Measurements from ENCODE around the gene NEB.
"Not testable (repeated sequence)": the region's sequence is repeated elsewhere in the genome, so short reads cannot be mapped to it uniquely, and the experiment has no call there.

Gene NEB

DNA sequence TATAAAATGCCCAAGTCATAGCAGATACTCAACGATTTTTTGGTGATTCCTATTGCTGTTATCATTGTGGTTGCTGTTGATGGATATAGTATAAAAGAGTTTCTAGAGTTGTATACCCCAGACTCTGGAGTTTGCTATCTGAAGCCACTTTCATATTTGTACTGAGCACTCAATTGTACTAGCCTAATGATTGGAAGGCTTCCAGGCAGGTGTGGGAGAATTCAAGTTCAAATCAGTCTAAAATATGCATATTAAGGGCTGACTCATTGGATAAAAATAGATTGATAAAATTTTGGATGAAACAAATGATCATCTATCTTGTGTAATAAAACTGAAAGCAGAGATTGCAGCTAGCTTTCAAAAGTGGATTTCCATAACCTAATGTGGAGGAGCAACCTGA, 122.9 kb downstream of the NEB start:
- no peak for DNase-seq (ENCODE audit: low read depth)

DNA sequence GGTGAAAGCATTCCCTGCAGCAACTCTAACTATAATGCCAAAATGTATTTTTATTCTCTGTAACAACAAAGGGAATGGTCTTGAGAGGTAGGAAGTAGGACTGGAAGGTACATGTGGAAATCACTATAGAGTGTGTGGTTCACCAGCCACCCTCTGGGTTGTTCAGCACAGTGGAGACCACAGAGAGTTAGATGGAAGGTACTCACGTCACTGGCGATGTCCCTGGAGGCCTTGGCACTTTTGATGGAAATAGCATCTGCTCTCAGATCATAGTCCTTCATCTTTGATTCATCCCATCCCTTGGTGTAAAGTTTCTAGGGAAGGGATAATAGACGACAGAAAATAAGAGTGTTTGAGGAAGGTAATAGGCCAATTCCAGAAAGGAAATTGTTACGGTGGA, 124.0 kb downstream of the NEB start:
- DNase-seq (ENCODE audit: low read depth): no peak

DNA sequence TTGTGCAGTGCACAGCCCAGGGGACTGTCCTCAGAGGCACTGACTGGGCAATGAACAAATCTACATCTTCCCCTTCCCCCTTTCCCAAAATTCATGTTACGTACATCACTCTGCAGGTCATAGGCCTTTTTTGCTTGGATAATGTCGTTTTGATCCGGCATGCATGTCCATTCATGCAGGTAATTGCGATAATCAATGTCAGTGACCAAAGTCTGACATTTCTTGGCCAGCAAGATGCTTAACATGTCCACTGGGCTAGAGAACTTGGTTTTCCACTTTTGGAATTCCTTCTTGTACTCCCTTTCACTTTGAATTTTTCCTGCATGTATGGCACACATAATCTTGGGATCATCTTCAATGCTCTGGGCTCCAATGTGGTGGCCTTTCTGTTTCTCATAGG, 124.6 kb downstream of the NEB start:
- no peak for DNase-seq (ENCODE audit: low read depth)

- DNase-seq (ENCODE audit: low read depth): not testable (repeated sequence)
Observed at GRCh38 chr2:151607459-151608424, 126.5 kb downstream of the NEB start.

GRCh38 chr2:151603530-151603929, 130.7 kb downstream of the NEB start:
- DNase-seq (ENCODE audit: low read depth): not testable (repeated sequence)

- not testable (repeated sequence) for DNase-seq (ENCODE audit: low read depth)
Observed at GRCh38 chr2:151602402-151602801, 131.9 kb downstream of the NEB start.

GRCh38 chr2:151601803-151602202, 132.5 kb downstream of the NEB start:
- DNase-seq (ENCODE audit: low read depth): not testable (repeated sequence)

GRCh38 chr2:151596903-151597608, 137.2 kb downstream of the NEB start:
- DNase-seq (ENCODE audit: low read depth): not testable (repeated sequence)

DNA sequence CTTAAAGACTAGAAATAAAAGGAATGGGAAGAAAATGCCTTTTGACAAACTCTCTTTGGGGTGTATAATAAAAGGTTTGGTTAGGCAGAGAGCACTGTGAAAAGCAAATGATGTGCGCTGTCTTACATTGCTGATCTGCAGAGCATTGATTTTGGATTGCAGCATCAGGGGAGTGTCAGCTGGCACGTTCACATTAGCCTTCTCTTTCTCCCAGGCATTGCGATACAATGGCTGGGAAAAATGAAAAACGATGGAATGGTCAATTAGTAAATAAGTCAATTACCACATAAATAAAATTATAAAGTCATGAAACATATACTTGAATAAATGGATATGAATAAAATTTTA, 142.4 kb downstream of the NEB start:
- not testable (repeated sequence) for DNase-seq (ENCODE audit: low read depth)

- DNase-seq (ENCODE audit: low read depth): not testable (repeated sequence)
Observed at GRCh38 chr2:151591250-151591907, 142.9 kb downstream of the NEB start.

DNA sequence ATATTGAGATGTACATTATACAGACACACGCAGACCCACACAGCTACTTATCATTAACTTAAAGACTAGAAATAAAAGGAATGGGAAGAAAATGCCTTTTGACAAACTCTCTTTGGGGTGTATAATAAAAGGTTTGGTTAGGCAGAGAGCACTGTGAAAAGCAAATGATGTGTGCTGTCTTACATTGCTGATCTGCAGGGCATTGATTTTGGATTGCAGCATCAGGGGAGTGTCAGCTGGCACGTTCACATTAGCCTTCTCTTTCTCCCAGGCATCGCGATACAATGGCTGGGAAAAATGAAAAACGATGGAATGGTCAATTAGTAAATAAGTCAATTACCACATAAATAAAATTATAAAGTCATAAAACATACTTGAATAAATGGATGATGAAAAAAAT, 153.0 kb downstream of the NEB start:
- not testable (repeated sequence) for DNase-seq (ENCODE audit: low read depth)

GRCh38 chr2:151580697-151581096, 153.6 kb downstream of the NEB start:
- DNase-seq (ENCODE audit: low read depth): not testable (repeated sequence)

DNA sequence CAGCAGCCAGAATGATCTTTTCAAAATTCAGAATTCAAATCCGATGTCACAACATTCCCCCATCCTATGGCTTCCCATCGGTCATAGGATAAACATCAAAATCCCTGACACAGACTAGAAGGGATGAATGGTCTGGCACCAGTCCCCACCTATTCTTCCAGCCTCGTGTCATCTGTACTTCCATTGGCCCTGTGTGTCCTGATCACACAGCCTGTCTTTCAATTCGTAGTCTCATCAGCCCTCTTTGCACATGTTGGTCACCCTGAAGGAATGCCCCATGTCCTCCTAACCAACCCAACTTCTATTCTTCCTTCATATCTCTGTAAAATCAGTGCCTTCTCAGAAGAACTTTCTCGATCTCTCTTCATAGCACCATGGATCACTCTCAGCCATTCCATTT, 157.2 kb downstream of the NEB start:
- DNase-seq (ENCODE audit: low read depth): no peak

DNA sequence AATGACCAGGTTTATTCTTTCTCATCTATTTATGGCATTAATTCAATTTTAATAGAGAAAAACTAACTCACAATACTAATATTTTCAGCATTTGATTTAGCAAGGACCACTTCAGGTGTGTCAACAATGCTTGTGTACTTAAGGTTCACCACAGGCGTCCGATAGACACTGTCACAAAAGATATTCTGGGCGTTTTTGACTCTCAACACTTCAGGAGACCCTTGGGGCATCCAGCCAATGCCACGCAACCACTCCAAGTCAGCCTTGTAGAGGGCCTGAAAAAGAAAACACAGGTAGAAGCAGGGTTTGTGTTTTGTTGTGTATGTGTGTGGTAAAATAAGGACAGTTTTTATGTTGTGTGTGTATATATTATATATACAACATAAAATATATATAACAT, 158.2 kb downstream of the NEB start:
- no peak for DNase-seq (ENCODE audit: low read depth)

DNA sequence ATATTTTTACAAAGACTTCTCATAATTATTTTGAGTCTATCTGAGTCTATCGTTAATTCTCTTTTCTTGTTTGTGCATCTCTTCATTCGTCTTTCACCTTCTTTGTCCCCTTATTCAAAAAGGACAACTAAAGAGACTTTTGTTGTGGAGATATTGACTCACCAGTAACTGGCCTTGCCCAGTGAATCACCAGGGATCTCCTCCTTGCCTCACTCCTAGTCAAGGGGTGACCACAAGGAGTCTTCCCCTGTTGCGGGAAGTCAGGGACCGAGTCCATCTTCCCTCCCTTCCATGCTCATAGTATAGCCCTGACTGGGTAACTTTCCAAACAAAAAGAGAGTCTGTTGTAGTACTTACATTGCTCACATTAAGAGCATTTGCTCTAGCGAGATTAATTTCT, 158.9 kb downstream of the NEB start:
- DNase-seq (ENCODE audit: low read depth): no peak

GRCh38 chr2:151570191-151570590, 164.1 kb downstream of the NEB start:
- DNase-seq (ENCODE audit: low read depth): no peak

GRCh38 chr2:151569167-151569566, 165.1 kb downstream of the NEB start:
- no peak for DNase-seq (ENCODE audit: low read depth)

- no peak for DNase-seq (ENCODE audit: low read depth)
Observed at GRCh38 chr2:151568501-151568900, 165.8 kb downstream of the NEB start.

- no peak for DNase-seq (ENCODE audit: low read depth)
Observed at GRCh38 chr2:151567006-151567405, 167.3 kb downstream of the NEB start.

GRCh38 chr2:151562398-151562797, 171.9 kb downstream of the NEB start:
- no peak for DNase-seq (ENCODE audit: low read depth)

- no peak for DNase-seq (ENCODE audit: low read depth)
Observed at GRCh38 chr2:151560289-151560688, 174.0 kb downstream of the NEB start.

GRCh38 chr2:151559431-151559830, 174.8 kb downstream of the NEB start:
- not testable (repeated sequence) for DNase-seq (ENCODE audit: low read depth)

- DNase-seq (ENCODE audit: low read depth): not testable (repeated sequence)
Observed at GRCh38 chr2:151557883-151558282, 176.4 kb downstream of the NEB start.
